GM23338 (cell line): ENCODE results near the gene SUSD3. TPM values are rescaled to one million over a fixed set of nuclear protein-coding genes. Genes with fewer than 3 reads are reported as not detected.

Experiments used
- ATAC-seq: fragments of 200-7000 bp; cut with Tn5 transposase; 3 replicates; pipeline ENCODE4 v1.9.1; 2020
- DNase-seq: peaks from one replicate; pipeline ENCODE4 v3.0.0-alpha.2; 2015; ENCODE audit warnings: low spot score
- H2AFZ ChIP-seq: fragments of 200-600 bp; sonication (generic); 2 replicates; pipeline ENCODE4 v1.8.0; 2016; ENCODE audit warnings: antibody characterized with exemption, mild to moderate bottlenecking, moderate library complexity
- H3F3A ChIP-seq: fragments of 200-600 bp; sonication (generic); replicated peaks from 2 replicates; pipeline ENCODE4 v1.8.0; 2017; ENCODE audit warnings: antibody characterized with exemption, mixed run types, low read depth
- H3K27ac ChIP-seq: fragments of 200-600 bp; sonication (generic); 2 replicates; pipeline ENCODE4 v1.6.1; 2016; ENCODE audit warnings: low read depth
- H3K27me3 ChIP-seq: fragments of 200-600 bp; sonication (generic); 2 replicates; pipeline ENCODE4 v1.8.0; 2016; ENCODE audit warnings: mild to moderate bottlenecking, mixed run types, moderate library complexity; ENCODE audit not compliant: insufficient read depth
- H3K36me3 ChIP-seq: fragments of 200-600 bp; sonication (generic); 2 replicates; pipeline ENCODE4 v1.8.0; 2016; ENCODE audit warnings: mild to moderate bottlenecking; ENCODE audit not compliant: insufficient read depth
- H3K4me1 ChIP-seq: fragments of 200-600 bp; sonication (generic); 2 replicates; pipeline ENCODE4 v1.8.0; 2016; ENCODE audit warnings: mild to moderate bottlenecking, moderate library complexity; ENCODE audit not compliant: insufficient read depth
- H3K4me2 ChIP-seq: fragments of 200-600 bp; sonication (generic); 2 replicates; pipeline ENCODE4 v1.7.1; 2017; ENCODE audit warnings: mixed run types
- H3K4me3 ChIP-seq: fragments of 200-600 bp; sonication (generic); 2 replicates; pipeline ENCODE4 v1.6.1; 2016; ENCODE audit warnings: mixed run types
- H3K79me2 ChIP-seq: fragments of 200-600 bp; sonication (generic); replicated peaks from 2 replicates; pipeline ENCODE4 v1.8.0; 2017; ENCODE audit warnings: mild to moderate bottlenecking; ENCODE audit not compliant: insufficient read depth
- H3K9me2 ChIP-seq: fragments of 200-600 bp; sonication (generic); 2 replicates; pipeline ENCODE4 v1.8.0; 2017; ENCODE audit not compliant: insufficient read depth
- H4K20me1 ChIP-seq: fragments of 200-600 bp; sonication (generic); replicated peaks from 2 replicates; pipeline ENCODE4 v1.8.0; 2017; ENCODE audit warnings: mild to moderate bottlenecking; ENCODE audit not compliant: insufficient read depth
- H3K27ac Mint-ChIP-seq: 2 replicates; pipeline ENCODE4 v1.8.0; 2020; ENCODE audit warnings: inconsistent platforms, mild to moderate bottlenecking, moderate library complexity, mixed read lengths
- H3K27me3 Mint-ChIP-seq: 3 replicates; pipeline ENCODE4 v1.8.0; 2022; ENCODE audit warnings: low read depth, mild to moderate bottlenecking, moderate library complexity, mixed read lengths, inconsistent platforms; ENCODE audit not compliant: insufficient read depth, poor library complexity
- H3K36me3 Mint-ChIP-seq: 3 replicates; pipeline ENCODE4 v1.8.0; 2021; ENCODE audit warnings: low read depth, mild to moderate bottlenecking, inconsistent platforms, moderate library complexity, mixed read lengths
- H3K4me1 Mint-ChIP-seq: 3 replicates; pipeline ENCODE4 v1.8.0; 2020; ENCODE audit warnings: mild to moderate bottlenecking, inconsistent platforms, mixed read lengths
- H3K4me3 Mint-ChIP-seq: 3 replicates; pipeline ENCODE4 v1.8.0; 2021; ENCODE audit warnings: moderate library complexity, mild to moderate bottlenecking, inconsistent platforms, mixed read lengths
- H3K9me3 Mint-ChIP-seq: 3 replicates; pipeline ENCODE4 v1.8.0; 2020; ENCODE audit warnings: moderate library complexity, mild to moderate bottlenecking, inconsistent platforms, mixed read lengths
- EZH2 ChIP-seq: fragments of 200-600 bp; sonication (generic); IDR thresholded peaks from one replicate; pipeline ENCODE4 v1.8.0; 2017; ENCODE audit warnings: antibody characterized with exemption, mild to moderate bottlenecking, low read depth; ENCODE audit not compliant: unreplicated experiment
- NANOG ChIP-seq: IDR thresholded peaks from 2 replicates; pipeline ENCODE4 v1.6.1; 2016; ENCODE audit warnings: antibody characterized with exemption, borderline replicate concordance
- POLR2AphosphoS5 ChIP-seq: IDR thresholded peaks from 2 replicates; pipeline ENCODE4 v1.6.1; 2016; ENCODE audit warnings: antibody characterized with exemption, low read depth
- STAT1 ChIP-seq: IDR thresholded peaks from one replicate; pipeline ENCODE4 v1.6.1; 2016; ENCODE audit warnings: antibody characterized with exemption; ENCODE audit not compliant: unreplicated experiment
- ZNF114 ChIP-seq: fragments of 250-450 bp; sonication (Bioruptor Pico); IDR thresholded peaks from 2 replicates; pipeline ENCODE4 v1.5.0; 2020; ENCODE audit warnings: mild to moderate bottlenecking, moderate library complexity
- ZNF331 ChIP-seq: fragments of 250-450 bp; sonication (Bioruptor Pico); IDR thresholded peaks from 2 replicates; pipeline ENCODE4 v1.5.0; 2020; ENCODE audit warnings: low read depth, mild to moderate bottlenecking, moderate library complexity
- ZNF462 ChIP-seq: fragments of 250-450 bp; sonication (Bioruptor Pico); IDR thresholded peaks from 2 replicates; pipeline ENCODE4 v1.5.0; 2020; ENCODE audit warnings: mild to moderate bottlenecking, moderate library complexity
- polyA plus RNA-seq: library from polyadenylated mRNA; unstranded; fragments of >200 nt; fragmentation: Nextera tagmentation; extraction: Ambion mirVana; gene quantifications from 2 replicates; pipeline ENCODE4 v1.2.1, GENCODE V29; 2016
- total RNA-seq: library from RNA; depleted of rRNA; stranded (reverse); fragments of >200 nt; shearing (Covaris generic); gene quantifications from 2 replicates; pipeline ENCODE4 v1.2.3, GENCODE V29; 2014
- TF ChIP-seq, protein P1 (sequence below): IDR thresholded peaks from 2 replicates; pipeline ENCODE4 v1.6.1; 2016; ENCODE audit warnings: antibody characterized with exemption

SUSD3 gene
- total and polyA plus RNA-seq, 2 experiments from 2014 or later, result 6.9 to 20.1 TPM

DNA sequence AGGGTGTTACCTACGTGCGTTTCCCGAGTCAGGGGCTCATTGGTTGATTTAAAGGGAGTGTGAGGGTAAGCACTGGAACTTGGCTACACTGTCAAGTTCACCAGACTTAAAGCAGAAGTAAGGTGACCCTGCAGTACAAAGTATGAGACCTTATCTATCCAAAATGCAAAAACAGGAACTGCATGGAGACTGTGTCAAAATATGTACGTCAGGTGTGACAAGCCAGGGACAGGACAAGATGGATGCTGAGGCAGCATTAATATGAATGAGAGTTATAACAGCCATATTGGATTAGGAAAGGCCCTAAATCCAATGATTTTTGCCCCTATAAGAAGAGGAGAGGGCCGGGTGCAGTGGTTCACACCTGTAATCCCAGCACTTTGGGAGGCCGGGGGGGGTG lies 15.4 kb upstream of the SUSD3 start:
- Mint-ChIP-seq H3K27ac (no peak overlapping the region), H3K27me3 (peaks cover 10% of the 10 kb centered on the region)

More for the DNA sequence above, 15.4 kb upstream of the SUSD3 start:
- no peak overlapping the region for H3K4me3 ChIP-seq
- ATAC-seq, result no peak
- peaks cover 14% of the 10 kb centered on the region; the same call in 2 of the 3 replicates for H3K9me3 Mint-ChIP-seq
- H3K27me3 ChIP-seq, result no peaks in the 10 kb centered on the region
- no peaks in the 10 kb centered on the region for H3K4me1 ChIP-seq
- H2AFZ ChIP-seq, result peak overlapping the region; percentile 74
- H3K36me3 ChIP-seq, result no peaks in the 10 kb centered on the region; the same call in 1 of the 2 replicates
- no peak overlapping the region for H3K4me2 ChIP-seq
- TF ChIP-seq NANOG (no peak), ZNF331 (CRISPR knock-in tag) (no peak), STAT1 (no peak), ZNF114 (no peak), ZNF462 (no peak), EZH2 (no peak), POLR2AphosphoS5 (no peak)
- TF ChIP-seq, protein P1, sequence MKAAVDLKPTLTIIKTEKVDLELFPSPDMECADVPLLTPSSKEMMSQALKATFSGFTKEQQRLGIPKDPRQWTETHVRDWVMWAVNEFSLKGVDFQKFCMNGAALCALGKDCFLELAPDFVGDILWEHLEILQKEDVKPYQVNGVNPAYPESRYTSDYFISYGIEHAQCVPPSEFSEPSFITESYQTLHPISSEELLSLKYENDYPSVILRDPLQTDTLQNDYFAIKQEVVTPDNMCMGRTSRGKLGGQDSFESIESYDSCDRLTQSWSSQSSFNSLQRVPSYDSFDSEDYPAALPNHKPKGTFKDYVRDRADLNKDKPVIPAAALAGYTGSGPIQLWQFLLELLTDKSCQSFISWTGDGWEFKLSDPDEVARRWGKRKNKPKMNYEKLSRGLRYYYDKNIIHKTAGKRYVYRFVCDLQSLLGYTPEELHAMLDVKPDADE, result no peak
- no peaks in the 10 kb centered on the region for H4K20me1 ChIP-seq
- H3K36me3 Mint-ChIP-seq, result peaks cover 3% of the 10 kb centered on the region; the same call in 1 of the 3 replicates
- H3F3A ChIP-seq, result no peaks in the 10 kb centered on the region
- H3K9me2 ChIP-seq, result 0 out of 2 replicates have a peak, but pooled peaks cover 4% of the 10 kb centered on the region
- no peaks in the 10 kb centered on the region for H3K79me2 ChIP-seq
- H3K4me3 Mint-ChIP-seq, result no peak overlapping the region
- no peak for DNase-seq
- peaks cover 2% of the 10 kb centered on the region for H3K4me1 Mint-ChIP-seq
- no peak overlapping the region for H3K27ac ChIP-seq
